Keratinocyte (primary cell): ENCODE results near the gene YY1AP1.

Experiments used
- EZH2 ChIP-seq: IDR thresholded peaks from one replicate; pipeline ENCODE4 v1.6.1; 2012; ENCODE audit warnings: inconsistent platforms, mild to moderate bottlenecking, low read length, moderate library complexity
- TF ChIP-seq, protein P1 (sequence below), 3 experiments: IDR thresholded peaks in 1 of 3; conservative IDR thresholded peaks in 1 of 3; optimal IDR thresholded peaks in 1 of 3; 2 replicates in 2 of 3; 3 replicates in 1 of 3; pipeline versions ENCODE3 to v1.5.1; 2011; ENCODE audit warnings: low read length in 3 of 3, mild to moderate bottlenecking in 3 of 3, moderate library complexity in 2 of 3, control low read depth in 1 of 3, inconsistent platforms in 1 of 3; ENCODE audit not compliant: insufficient read depth in 2 of 3; ENCODE audit errors: extremely low read depth in 1 of 3

GRCh38 chr1:155648207-155649147 lies 40.1 kb downstream of the YY1AP1 start:
- TF ChIP-seq, protein P1, sequence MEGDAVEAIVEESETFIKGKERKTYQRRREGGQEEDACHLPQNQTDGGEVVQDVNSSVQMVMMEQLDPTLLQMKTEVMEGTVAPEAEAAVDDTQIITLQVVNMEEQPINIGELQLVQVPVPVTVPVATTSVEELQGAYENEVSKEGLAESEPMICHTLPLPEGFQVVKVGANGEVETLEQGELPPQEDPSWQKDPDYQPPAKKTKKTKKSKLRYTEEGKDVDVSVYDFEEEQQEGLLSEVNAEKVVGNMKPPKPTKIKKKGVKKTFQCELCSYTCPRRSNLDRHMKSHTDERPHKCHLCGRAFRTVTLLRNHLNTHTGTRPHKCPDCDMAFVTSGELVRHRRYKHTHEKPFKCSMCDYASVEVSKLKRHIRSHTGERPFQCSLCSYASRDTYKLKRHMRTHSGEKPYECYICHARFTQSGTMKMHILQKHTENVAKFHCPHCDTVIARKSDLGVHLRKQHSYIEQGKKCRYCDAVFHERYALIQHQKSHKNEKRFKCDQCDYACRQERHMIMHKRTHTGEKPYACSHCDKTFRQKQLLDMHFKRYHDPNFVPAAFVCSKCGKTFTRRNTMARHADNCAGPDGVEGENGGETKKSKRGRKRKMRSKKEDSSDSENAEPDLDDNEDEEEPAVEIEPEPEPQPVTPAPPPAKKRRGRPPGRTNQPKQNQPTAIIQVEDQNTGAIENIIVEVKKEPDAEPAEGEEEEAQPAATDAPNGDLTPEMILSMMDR (optimal IDR thresholded peaks at IDR 0.05 in 1 of 3, IDR thresholded peaks at IDR 0.05 in 1 of 3, conservative IDR thresholded peaks at IDR 0.05 in 1 of 3; ENCODE audit: extremely low read depth in 1 of 3, insufficient read depth in 2 of 3, low read length in 3 of 3), result peak; percentile 53 to 76 (median 65)
- TF ChIP-seq EZH2, result no peak
